GM10847 (cell line): Measurements from ENCODE around the gene IGF1.

Source experiments
- POLR2A ChIP-seq: IDR thresholded peaks from 2 replicates; pipeline ENCODE4 v1.6.1; 2011; ENCODE audit not compliant: insufficient read length; ENCODE audit errors: extremely low read depth

IGF1 gene

DNA sequence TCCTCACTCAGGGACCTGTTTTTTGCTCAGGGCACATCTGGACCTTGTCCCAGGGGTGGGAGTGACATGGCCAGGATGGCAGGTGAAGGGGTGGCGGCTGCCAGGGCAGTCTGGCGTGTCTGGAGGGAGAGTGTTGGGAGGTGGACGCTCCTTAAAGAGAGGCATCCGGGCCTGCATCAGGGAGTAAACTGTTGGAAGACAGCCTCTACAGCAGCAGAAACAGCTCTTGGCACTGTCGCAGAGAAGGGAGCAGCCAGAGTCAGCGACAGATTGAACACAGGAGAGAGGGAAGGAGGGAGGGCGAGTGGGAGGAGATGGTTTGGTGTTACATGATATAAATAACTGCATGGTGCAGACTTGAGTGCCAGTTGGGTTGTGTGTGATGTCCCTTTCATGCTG lies 52.8 kb downstream of the IGF1 start:
- no peak for TF ChIP-seq POLR2A

GRCh38 chr12:102426599-102427542 lies 53.5 kb downstream of the IGF1 start:
- TF ChIP-seq POLR2A: no peak

DNA sequence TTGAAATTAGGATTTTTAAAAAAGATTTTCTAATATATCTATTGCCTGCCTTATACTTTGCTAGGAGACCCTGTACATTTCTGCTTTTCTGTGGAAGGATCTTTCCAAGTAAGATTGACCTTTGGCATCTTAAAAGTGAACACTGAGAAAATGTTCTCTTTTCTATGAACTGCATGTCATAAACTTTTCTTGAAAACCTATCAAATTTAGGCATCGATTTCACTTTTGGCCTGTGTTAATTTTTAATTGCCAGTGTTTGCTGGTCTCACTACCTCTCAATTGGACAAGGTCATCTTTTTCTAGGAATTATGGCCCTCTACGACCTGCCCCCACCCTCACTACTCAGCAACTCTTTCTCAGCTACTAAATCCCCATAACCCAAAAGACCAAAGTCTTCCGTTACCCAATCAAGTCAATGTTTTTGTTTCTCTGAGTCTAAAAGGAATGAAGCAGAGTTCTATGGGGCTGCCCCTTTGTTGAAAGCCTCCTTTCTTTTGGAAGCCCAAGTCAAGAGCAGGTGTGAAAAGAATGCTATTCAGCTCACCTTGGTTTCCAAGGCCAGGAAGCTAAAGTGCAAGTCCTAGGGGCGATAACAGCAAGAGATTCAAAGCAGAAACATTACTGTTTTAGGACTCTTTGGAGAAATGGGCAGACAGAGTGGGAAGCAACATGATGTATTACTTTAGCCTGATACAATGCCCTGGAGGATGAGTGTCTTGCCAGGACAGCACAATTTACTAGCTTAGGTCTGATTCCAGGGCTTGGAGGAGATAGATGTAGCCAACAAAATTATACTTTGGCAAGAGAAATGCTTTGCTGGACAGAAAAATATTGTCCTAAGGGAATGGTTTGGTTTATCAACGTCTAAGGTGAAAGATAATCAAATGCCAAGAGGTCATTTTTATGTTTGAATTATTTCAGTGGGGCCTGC lies 55.0 kb downstream of the IGF1 start:
- TF ChIP-seq POLR2A: no peak

GRCh38 chr12:102423462-102423861 lies 56.9 kb downstream of the IGF1 start:
- TF ChIP-seq POLR2A: no peak

GRCh38 chr12:102421802-102422583 lies 58.4 kb downstream of the IGF1 start:
- no peak for TF ChIP-seq POLR2A

GRCh38 chr12:102419094-102419764 lies 61.1 kb downstream of the IGF1 start:
- no peak for TF ChIP-seq POLR2A

DNA sequence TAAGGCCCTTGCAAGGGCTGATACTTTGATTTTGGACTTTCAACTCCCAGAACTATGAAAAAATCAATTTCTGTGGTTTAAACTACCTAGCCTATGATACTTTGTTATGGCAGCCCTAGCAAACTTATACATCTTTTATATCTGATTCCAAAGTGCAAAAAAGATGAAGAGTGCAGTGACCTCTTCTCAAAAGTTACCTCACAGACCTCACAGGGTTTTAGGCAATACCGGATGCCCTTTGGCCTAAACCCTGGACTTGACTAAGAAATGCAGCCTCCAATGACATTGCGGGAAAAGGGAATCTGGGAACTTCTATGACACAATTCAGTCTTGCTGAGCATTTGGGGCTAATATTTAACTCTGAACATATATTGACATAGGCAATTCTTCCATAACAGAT lies 63.3 kb downstream of the IGF1 start:
- no peak for TF ChIP-seq POLR2A

GRCh38 chr12:102415515-102415914 lies 64.8 kb downstream of the IGF1 start:
- no peak for TF ChIP-seq POLR2A

GRCh38 chr12:102413396-102413795 lies 67.0 kb downstream of the IGF1 start:
- no peak for TF ChIP-seq POLR2A

DNA sequence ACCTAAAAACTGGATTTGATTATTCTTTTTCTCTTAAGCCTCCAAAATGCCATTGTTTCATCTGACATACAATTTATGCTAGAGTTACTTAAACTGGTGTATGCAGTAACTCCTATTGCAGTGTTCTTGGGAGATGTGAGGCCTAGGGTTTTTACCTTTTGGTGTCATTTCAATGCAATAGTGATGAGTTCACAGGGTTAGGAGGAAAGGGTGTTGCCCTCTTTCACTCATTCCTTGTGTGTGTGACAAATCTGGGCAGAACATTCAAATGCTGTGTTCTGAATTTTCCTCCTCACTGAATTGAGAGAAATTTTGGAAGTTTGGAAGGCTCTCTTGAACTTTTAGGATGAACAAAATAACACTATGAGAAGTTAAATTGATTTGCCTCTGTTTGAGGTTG lies 69.9 kb downstream of the IGF1 start:
- TF ChIP-seq POLR2A: no peak

DNA sequence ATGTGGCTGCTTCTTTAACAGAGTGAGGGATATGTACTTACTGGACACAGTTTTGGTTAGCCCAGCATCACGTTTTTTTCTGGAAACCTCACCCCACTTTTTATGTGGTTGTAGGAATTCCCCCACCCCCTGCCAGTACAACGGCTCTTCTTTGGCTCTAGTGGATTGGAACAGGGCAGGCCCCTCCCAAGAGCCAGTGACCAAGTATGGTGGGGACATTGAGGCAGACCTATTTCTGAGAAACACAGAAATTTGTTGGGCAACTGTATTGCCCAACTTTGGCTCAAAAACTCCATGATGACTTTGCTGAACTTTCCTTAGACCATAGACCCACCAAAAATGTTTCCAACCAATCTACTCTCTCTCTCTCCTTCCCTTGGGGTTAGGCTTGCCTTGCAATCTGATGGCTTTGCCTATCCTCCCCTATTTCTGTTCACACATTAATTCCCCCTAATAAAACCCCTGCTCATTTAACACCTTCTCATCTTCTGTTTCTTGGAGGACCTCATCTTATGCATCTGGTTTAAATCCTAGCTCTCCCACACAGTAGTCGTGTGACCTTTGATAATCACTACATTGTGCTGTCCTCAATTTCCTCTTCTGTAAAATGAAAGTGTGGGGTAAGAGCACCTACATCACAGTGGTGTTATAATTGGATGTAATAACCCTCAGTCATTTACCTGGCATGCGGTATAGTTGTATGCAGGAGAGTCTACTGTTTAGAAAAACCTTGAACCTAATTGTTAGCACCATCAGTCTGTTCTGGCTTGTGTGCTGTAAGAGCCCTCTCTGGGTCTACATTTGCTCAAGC lies 71.7 kb downstream of the IGF1 start:
- no peak for TF ChIP-seq POLR2A

- no peak for TF ChIP-seq POLR2A
Measured at GRCh38 chr12:102407776-102408486, 72.4 kb downstream of the IGF1 start.

GRCh38 chr12:102406033-102406584 lies 74.3 kb downstream of the IGF1 start:
- TF ChIP-seq POLR2A: no peak
